Natural killer cell (primary cell): Measurements from ENCODE around the gene FGFRL1. TPM values are rescaled to one million over a fixed set of nuclear protein-coding genes. Genes with fewer than 3 reads are reported as not detected.
"Not testable (repeated sequence)": the region's sequence is repeated elsewhere in the genome, so short reads cannot be mapped to it uniquely, and the experiment has no call there.

ENCODE experiments used
- ATAC-seq, 3 donors: fragments of 150-1000 bp in 2 of 3; fragments of 200-7000 bp in 1 of 3; cut with Tn5 transposase; 1 replicate in 1 of 3; 2 replicates in 2 of 3; pipeline ENCODE4 v1.10.0; 2021; ENCODE audit warnings: mild to moderate bottlenecking in 2 of 3, moderate library complexity in 2 of 3
- DNase-seq, 2 donors: peaks; one replicate each; pipeline versions ENCODE4 v3.0.0 to v3.0.0-alpha.2; 2013 to 2021; ENCODE audit warnings: mixed read lengths in 1 of 2
- H3K27ac ChIP-seq: one replicate; pipeline ENCODE4 v1.5.1; 2013; ENCODE audit warnings: mild to moderate bottlenecking, low read length
- H3K27me3 ChIP-seq: one replicate; pipeline ENCODE4 v1.6.1; 2013; ENCODE audit warnings: low read length; ENCODE audit not compliant: control insufficient read depth, insufficient read depth
- H3K36me3 ChIP-seq: one replicate; pipeline ENCODE4 v1.6.1; 2013; ENCODE audit warnings: low read length; ENCODE audit not compliant: control insufficient read depth, insufficient read depth
- H3K4me1 ChIP-seq: one replicate; pipeline ENCODE4 v1.6.1; 2013; ENCODE audit warnings: low read length; ENCODE audit not compliant: control insufficient read depth, insufficient read depth
- H3K4me3 ChIP-seq: one replicate; pipeline ENCODE4 v1.5.1; 2013; ENCODE audit warnings: low read length
- H3K9me3 ChIP-seq: one replicate; pipeline ENCODE4 v1.6.1; 2013; ENCODE audit warnings: low read length; ENCODE audit not compliant: control insufficient read depth, insufficient read depth
- H3K27ac Mint-ChIP-seq, 2 donors: one replicate each; pipeline ENCODE4 v1.8.0; 2022; ENCODE audit warnings: mild to moderate bottlenecking in 2 of 2, mixed read lengths in 2 of 2, moderate library complexity in 1 of 2
- H3K27me3 Mint-ChIP-seq, 2 donors: one replicate each; pipeline ENCODE4 v1.8.0; 2022; ENCODE audit warnings: low read depth in 2 of 2, mixed read lengths in 2 of 2
- H3K36me3 Mint-ChIP-seq: one replicate; pipeline ENCODE4 v1.8.0; 2022; ENCODE audit warnings: mixed read lengths
- H3K4me1 Mint-ChIP-seq, 2 donors: one replicate each; pipeline ENCODE4 v1.8.0; 2022; ENCODE audit warnings: mixed read lengths in 2 of 2
- H3K4me3 Mint-ChIP-seq: one replicate; pipeline ENCODE4 v1.8.0; 2022; ENCODE audit warnings: mild to moderate bottlenecking, moderate library complexity, mixed read lengths
- H3K9me3 Mint-ChIP-seq, 2 donors: one replicate each; pipeline ENCODE4 v1.8.0; 2022; ENCODE audit warnings: mixed read lengths in 2 of 2
- WGBS: methylation state at CpG from one replicate; pipeline ENCODE4 v1.1.7; 2013; ENCODE audit warnings: missing lambda C conversion rate; ENCODE audit not compliant: insufficient coverage; 5-methylcytosine and 5-hydroxymethylcytosine counted together
- intact Hi-C: fragments of 100-400 bp; cut with micrococcal nuclease; formaldehyde crosslinking; loops from one replicate; pipeline ENCODE4 v1.14.2; 2022
- total RNA-seq, 4 donors: library from RNA; stranded (reverse); fragments of 120-200 nt in 1 of 4; gene quantifications; one replicate each; pipeline versions ENCODE4 v1.2.3 to v1.2.4, GENCODE V29; 2013 to 2022
- TF ChIP-seq, protein P1 (sequence below): fragments of 200-600 bp; IDR thresholded peaks from one replicate; pipeline ENCODE4 v1.8.0; 2022; ENCODE audit warnings: antibody characterized with exemption

FGFRL1 gene
- total RNA-seq, 3 donors from 2014 or later (not counting 1 experiment from before 2014, with no cell fraction given) = 28.0 to 39.8 (median 32.5) TPM

GRCh38 chr4:997375-998071 lies 13.9 kb upstream of the FGFRL1 start:
- peaks cover 0 to 10% of the 10 kb centered on the region in 2 donors for H3K4me1 Mint-ChIP-seq
- intact Hi-C loops = no loop called here
- WGBS = 4% methylated on average over 68 of the region's 68 CpGs
- peaks cover 27% of the 10 kb centered on the region for H3K27me3 ChIP-seq
- DNase-seq = no peak
- TF ChIP-seq, protein P1, sequence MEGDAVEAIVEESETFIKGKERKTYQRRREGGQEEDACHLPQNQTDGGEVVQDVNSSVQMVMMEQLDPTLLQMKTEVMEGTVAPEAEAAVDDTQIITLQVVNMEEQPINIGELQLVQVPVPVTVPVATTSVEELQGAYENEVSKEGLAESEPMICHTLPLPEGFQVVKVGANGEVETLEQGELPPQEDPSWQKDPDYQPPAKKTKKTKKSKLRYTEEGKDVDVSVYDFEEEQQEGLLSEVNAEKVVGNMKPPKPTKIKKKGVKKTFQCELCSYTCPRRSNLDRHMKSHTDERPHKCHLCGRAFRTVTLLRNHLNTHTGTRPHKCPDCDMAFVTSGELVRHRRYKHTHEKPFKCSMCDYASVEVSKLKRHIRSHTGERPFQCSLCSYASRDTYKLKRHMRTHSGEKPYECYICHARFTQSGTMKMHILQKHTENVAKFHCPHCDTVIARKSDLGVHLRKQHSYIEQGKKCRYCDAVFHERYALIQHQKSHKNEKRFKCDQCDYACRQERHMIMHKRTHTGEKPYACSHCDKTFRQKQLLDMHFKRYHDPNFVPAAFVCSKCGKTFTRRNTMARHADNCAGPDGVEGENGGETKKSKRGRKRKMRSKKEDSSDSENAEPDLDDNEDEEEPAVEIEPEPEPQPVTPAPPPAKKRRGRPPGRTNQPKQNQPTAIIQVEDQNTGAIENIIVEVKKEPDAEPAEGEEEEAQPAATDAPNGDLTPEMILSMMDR = no peak
- ATAC-seq = peak in 2 of 3 donors; percentile 67 to 73
- no peaks in the 10 kb centered on the region for H3K36me3 Mint-ChIP-seq
- no peaks in the 10 kb centered on the region for H3K36me3 ChIP-seq
- no peak overlapping the region for H3K27ac Mint-ChIP-seq
- H3K9me3 Mint-ChIP-seq = no peaks in the 10 kb centered on the region
- H3K27me3 Mint-ChIP-seq = peaks cover 5 to 20% of the 10 kb centered on the region in 2 donors
- H3K4me1 ChIP-seq = peaks cover 11% of the 10 kb centered on the region
- H3K9me3 ChIP-seq = no peaks in the 10 kb centered on the region
- H3K4me3 Mint-ChIP-seq = no peak overlapping the region
- H3K4me3 ChIP-seq = no peak overlapping the region
- no peak overlapping the region for H3K27ac ChIP-seq

DNA sequence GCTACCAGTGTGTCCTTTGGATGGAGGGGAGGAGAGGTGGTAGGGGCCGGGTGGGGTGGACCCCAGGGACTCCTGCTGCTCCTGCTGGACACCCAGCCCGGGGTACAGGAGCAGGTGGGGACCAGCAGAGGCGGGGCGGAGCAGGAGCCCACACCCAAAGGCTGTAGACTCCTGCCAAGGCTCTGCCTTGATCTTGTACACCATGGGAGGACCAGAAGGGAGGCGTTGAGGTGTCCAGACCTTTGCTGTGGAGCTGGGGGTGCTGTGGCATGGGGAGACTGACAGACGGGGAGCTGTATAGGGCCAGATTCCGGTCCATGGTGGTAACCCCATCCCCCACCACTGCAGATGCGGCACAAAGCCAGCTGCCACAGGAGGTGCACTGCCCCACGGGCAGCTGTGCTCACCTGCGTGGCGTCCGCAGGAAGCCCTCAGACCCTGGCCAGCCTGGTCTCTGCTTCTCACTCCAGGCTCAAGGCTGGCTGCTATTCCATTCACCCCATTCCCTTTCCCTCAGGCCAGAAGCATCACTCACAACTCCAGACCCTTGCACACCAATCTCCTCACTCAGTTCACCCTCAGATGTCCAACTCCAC lies 13.2 kb upstream of the FGFRL1 start:
- H3K4me1 ChIP-seq = peaks cover 11% of the 10 kb centered on the region
- H3K27ac Mint-ChIP-seq = no peak overlapping the region
- H3K9me3 Mint-ChIP-seq = no peaks in the 10 kb centered on the region
- H3K36me3 Mint-ChIP-seq = no peaks in the 10 kb centered on the region
- no peaks in the 10 kb centered on the region for H3K9me3 ChIP-seq
- H3K36me3 ChIP-seq = no peaks in the 10 kb centered on the region
- no peak overlapping the region for H3K4me3 ChIP-seq
- TF ChIP-seq, protein P1 = no peak
- H3K27ac ChIP-seq = no peak overlapping the region
- H3K4me3 Mint-ChIP-seq = no peak overlapping the region
- 49% methylated on average over 12 of the region's 12 CpGs for WGBS
- ATAC-seq = no peak
- DNase-seq = no peak
- H3K4me1 Mint-ChIP-seq = peaks cover 0 to 10% of the 10 kb centered on the region in 2 donors
- peaks cover 5 to 20% of the 10 kb centered on the region in 2 donors for H3K27me3 Mint-ChIP-seq
- H3K27me3 ChIP-seq = peaks cover 27% of the 10 kb centered on the region
- intact Hi-C loops = no loop called here

GRCh38 chr4:999240-999863 lies 12.1 kb upstream of the FGFRL1 start:
- peaks cover 5 to 22% of the 10 kb centered on the region in 2 donors for H3K27me3 Mint-ChIP-seq
- H3K4me3 Mint-ChIP-seq, H3K27ac Mint-ChIP-seq, H3K36me3 Mint-ChIP-seq, H3K9me3 ChIP-seq, H3K27ac ChIP-seq, intact Hi-C loops, H3K36me3 ChIP-seq, ATAC-seq, H3K9me3 Mint-ChIP-seq, H3K4me3 ChIP-seq, DNase-seq: not testable (repeated sequence)
- 59% methylated on average over 16 of the region's 21 CpGs for WGBS
- H3K4me1 Mint-ChIP-seq = peaks cover 0 to 10% of the 10 kb centered on the region in 2 donors
- peaks cover 36% of the 10 kb centered on the region for H3K27me3 ChIP-seq
- peaks cover 11% of the 10 kb centered on the region for H3K4me1 ChIP-seq

- peaks cover 11% of the 10 kb centered on the region for H3K4me1 ChIP-seq
- peaks cover 5 to 27% of the 10 kb centered on the region in 2 donors for H3K27me3 Mint-ChIP-seq
- H3K27ac ChIP-seq = no peak overlapping the region
- 58% methylated on average over 17 of the region's 18 CpGs for WGBS
- peaks cover 0 to 10% of the 10 kb centered on the region in 2 donors for H3K4me1 Mint-ChIP-seq
- no peak for DNase-seq
- H3K36me3 Mint-ChIP-seq = no peaks in the 10 kb centered on the region
- TF ChIP-seq, protein P1 = no peak
- ATAC-seq = no peak
- H3K27ac Mint-ChIP-seq = no peak overlapping the region
- H3K4me3 ChIP-seq = no peak overlapping the region
- H3K27me3 ChIP-seq = peaks cover 41% of the 10 kb centered on the region
- intact Hi-C loops = loop anchor here (10.0 kb wide), 1 partner anchor 355 kb away; no protein-coding TSS in a partner anchor
- H3K4me3 Mint-ChIP-seq = no peak overlapping the region
- H3K36me3 ChIP-seq = no peaks in the 10 kb centered on the region
- H3K9me3 Mint-ChIP-seq = no peaks in the 10 kb centered on the region
- H3K9me3 ChIP-seq = no peaks in the 10 kb centered on the region
Measured at GRCh38 chr4:999882-1000425, 11.5 kb upstream of the FGFRL1 start.
